Ishikawa (cell line): ENCODE measurements around the gene MATN1.

ENCODE experiments used
- CEBPB ChIP-seq: IDR thresholded peaks from 2 replicates; pipeline ENCODE4 v1.6.1; 2012
- CREB1 ChIP-seq: IDR thresholded peaks from 2 replicates; pipeline ENCODE4 v1.6.1; 2012; ENCODE audit warnings: low read depth
- EGR1 ChIP-seq: IDR thresholded peaks from 2 replicates; pipeline ENCODE4 v1.6.1; 2012
- EP300 ChIP-seq: IDR thresholded peaks from 2 replicates; pipeline ENCODE4 v1.6.1; 2012; ENCODE audit warnings: borderline replicate concordance
- FOXM1 ChIP-seq: IDR thresholded peaks from 2 replicates; pipeline ENCODE4 v1.6.1; 2012; ENCODE audit warnings: low read depth, borderline replicate concordance
- NFIC ChIP-seq: IDR thresholded peaks from 2 replicates; pipeline ENCODE4 v1.6.1; 2012
- RAD21 ChIP-seq: IDR thresholded peaks from 2 replicates; pipeline ENCODE4 v1.6.1; 2012; ENCODE audit warnings: low read depth
- TAF1 ChIP-seq: IDR thresholded peaks from 2 replicates; pipeline ENCODE4 v1.6.1; 2012; ENCODE audit warnings: low read depth, mild to moderate bottlenecking
- TCF12 ChIP-seq: IDR thresholded peaks from 2 replicates; pipeline ENCODE4 v1.6.1; 2012; ENCODE audit warnings: low read depth
- TEAD4 ChIP-seq: IDR thresholded peaks from 2 replicates; pipeline ENCODE4 v1.6.1; 2012
- USF1 ChIP-seq: IDR thresholded peaks from 2 replicates; pipeline ENCODE4 v1.6.1; 2012
- YY1 ChIP-seq: IDR thresholded peaks from 2 replicates; pipeline ENCODE4 v1.6.1; 2012; ENCODE audit warnings: low read depth
- ZBTB7A ChIP-seq: IDR thresholded peaks from 2 replicates; pipeline ENCODE4 v1.6.1; 2012; ENCODE audit warnings: low read depth
- TF ChIP-seq, protein P1 (sequence below): IDR thresholded peaks from 2 replicates; pipeline ENCODE4 v1.6.1; 2012
- TF ChIP-seq, protein P2 (sequence below): IDR thresholded peaks from 2 replicates; pipeline ENCODE4 v1.6.1; 2012; ENCODE audit warnings: low read depth, mild to moderate bottlenecking

The MATN1 gene

GRCh38 chr1:30743584-30744059, 20.2 kb upstream of the MATN1 start:
- TF ChIP-seq ZBTB7A (no peak), FOXM1 (no peak), TCF12 (no peak), RAD21 (no peak), CEBPB (no peak), EP300 (no peak), TAF1 (no peak), CREB1 (no peak), YY1 (no peak), TEAD4 (no peak), USF1 (no peak), EGR1 (no peak), NFIC (no peak)
- TF ChIP-seq, protein P1, sequence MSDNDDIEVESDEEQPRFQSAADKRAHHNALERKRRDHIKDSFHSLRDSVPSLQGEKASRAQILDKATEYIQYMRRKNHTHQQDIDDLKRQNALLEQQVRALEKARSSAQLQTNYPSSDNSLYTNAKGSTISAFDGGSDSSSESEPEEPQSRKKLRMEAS, result no peak
- TF ChIP-seq, protein P2, sequence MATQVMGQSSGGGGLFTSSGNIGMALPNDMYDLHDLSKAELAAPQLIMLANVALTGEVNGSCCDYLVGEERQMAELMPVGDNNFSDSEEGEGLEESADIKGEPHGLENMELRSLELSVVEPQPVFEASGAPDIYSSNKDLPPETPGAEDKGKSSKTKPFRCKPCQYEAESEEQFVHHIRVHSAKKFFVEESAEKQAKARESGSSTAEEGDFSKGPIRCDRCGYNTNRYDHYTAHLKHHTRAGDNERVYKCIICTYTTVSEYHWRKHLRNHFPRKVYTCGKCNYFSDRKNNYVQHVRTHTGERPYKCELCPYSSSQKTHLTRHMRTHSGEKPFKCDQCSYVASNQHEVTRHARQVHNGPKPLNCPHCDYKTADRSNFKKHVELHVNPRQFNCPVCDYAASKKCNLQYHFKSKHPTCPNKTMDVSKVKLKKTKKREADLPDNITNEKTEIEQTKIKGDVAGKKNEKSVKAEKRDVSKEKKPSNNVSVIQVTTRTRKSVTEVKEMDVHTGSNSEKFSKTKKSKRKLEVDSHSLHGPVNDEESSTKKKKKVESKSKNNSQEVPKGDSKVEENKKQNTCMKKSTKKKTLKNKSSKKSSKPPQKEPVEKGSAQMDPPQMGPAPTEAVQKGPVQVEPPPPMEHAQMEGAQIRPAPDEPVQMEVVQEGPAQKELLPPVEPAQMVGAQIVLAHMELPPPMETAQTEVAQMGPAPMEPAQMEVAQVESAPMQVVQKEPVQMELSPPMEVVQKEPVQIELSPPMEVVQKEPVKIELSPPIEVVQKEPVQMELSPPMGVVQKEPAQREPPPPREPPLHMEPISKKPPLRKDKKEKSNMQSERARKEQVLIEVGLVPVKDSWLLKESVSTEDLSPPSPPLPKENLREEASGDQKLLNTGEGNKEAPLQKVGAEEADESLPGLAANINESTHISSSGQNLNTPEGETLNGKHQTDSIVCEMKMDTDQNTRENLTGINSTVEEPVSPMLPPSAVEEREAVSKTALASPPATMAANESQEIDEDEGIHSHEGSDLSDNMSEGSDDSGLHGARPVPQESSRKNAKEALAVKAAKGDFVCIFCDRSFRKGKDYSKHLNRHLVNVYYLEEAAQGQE, result no peak

DNA sequence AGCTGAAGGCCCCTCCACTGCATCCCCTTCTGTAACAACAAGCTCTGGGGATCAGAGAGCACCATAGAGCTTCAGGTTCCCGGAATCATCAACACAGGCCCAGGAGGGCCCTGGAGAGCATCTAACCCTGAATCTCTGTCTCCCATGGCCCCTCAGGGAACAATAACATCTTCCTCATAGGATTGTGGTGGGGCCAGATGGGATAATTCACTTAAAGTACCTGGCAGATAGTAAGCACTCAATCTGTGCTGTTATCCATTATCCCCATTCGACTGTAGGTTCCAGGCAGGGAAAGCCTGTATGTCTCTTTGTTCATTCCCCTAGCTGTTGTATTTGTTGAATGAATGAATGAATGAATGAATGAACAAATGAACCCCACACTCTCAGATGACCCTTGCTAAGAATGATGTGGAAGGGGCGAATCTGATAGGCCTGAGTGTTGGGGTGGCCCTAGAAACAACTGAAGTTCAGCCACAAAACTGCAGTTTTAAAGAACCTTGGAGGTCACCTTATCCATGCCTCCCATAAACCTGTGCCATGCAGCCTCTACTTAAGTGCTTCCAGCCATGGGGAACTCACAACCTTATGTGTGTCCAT, 19.7 kb upstream of the MATN1 start:
- TF ChIP-seq TEAD4, result no peak
- TF ChIP-seq USF1, result no peak
- TF ChIP-seq, protein P1, result no peak
- TF ChIP-seq TAF1, result no peak
- TF ChIP-seq CREB1, result no peak
- TF ChIP-seq FOXM1, result no peak
- no peak for TF ChIP-seq ZBTB7A

DNA sequence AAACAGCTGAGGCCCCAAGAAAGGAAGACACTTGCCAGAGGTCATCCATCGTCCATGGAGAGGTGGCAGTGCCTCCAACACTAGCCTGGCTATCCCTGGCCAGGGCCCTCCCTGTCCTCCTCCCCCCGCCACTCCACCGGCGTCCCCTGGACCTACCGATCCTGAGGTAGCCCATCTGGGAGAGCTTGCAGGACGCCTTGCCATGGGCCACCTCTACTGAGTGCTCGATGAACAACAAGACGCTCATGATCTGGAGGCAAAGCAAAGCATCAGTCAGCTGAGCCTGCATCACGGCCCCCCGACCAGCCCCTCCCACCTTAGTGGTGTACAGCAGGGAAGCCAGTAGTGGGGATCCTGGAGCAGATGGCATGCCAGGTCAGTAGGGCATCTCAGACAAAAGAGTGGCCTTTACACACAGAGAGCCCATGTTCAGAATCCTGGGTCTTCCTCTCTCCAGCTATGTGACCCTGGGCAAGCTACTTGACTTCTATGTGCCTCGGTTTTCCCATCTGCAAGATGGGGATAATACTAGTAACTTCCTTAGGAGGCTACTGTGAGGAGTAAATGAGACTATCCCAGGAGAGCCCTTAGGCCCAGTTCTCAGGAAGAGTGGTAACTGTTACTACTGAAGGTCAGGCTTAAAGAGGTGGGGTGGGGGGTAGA, 19.0 kb upstream of the MATN1 start:
- TF ChIP-seq, protein P2, result no peak
- TF ChIP-seq CREB1 (no peak), NFIC (no peak), EGR1 (no peak), ZBTB7A (no peak), TCF12 (no peak), YY1 (no peak), EP300 (no peak), FOXM1 (no peak)
- TF ChIP-seq, protein P1, result no peak

GRCh38 chr1:30741239-30741894, 18.0 kb upstream of the MATN1 start:
- TF ChIP-seq NFIC (no peak), EGR1 (no peak), RAD21 (no peak), TAF1 (no peak), YY1 (no peak), TCF12 (no peak), CREB1 (no peak), ZBTB7A (no peak)
- TF ChIP-seq, protein P2, result no peak
